Brain microvascular endothelial cell (primary cell): ENCODE results near the gene PACSIN1.
"Not testable (repeated sequence)": the region's sequence is repeated elsewhere in the genome, so short reads cannot be mapped to it uniquely, and the experiment has no call there.

Experiments
- DNase-seq: peaks from one replicate; pipeline ENCODE4 v3.0.0-alpha.2; 2020
- H3K27ac ChIP-seq: fragments of 250-450 bp; sonication (Bioruptor Pico); 2 replicates; pipeline ENCODE4 v1.5.1; 2020; ENCODE audit warnings: mild to moderate bottlenecking, moderate library complexity
- H3K27me3 ChIP-seq: fragments of 250-450 bp; sonication (Bioruptor Pico); replicated peaks from 2 replicates; pipeline ENCODE4 v1.5.1; 2020; ENCODE audit warnings: mild to moderate bottlenecking
- H3K36me3 ChIP-seq: fragments of 250-450 bp; sonication (Bioruptor Pico); replicated peaks from 2 replicates; pipeline ENCODE4 v1.5.1; 2020; ENCODE audit warnings: mild to moderate bottlenecking
- H3K4me3 ChIP-seq: 2 replicates; pipeline ENCODE4 v1.5.1; 2011; ENCODE audit warnings: low read depth, mild to moderate bottlenecking, control low read depth, low read length, moderate library complexity
- CTCF ChIP-seq: IDR thresholded peaks from 2 replicates; pipeline ENCODE4 v1.5.1; 2011; ENCODE audit warnings: low read depth, mild to moderate bottlenecking, moderate library complexity, low read length, control low read depth, inconsistent platforms; ENCODE audit errors: missing control alignments
- in situ Hi-C: cut with HindIII; loops from 2 replicates; pipeline ENCODE4 v1.10.0; 2017; ENCODE audit warnings: low sequenced_read_pairs, low pct_ligation_motif_present

Gene PACSIN1

DNA sequence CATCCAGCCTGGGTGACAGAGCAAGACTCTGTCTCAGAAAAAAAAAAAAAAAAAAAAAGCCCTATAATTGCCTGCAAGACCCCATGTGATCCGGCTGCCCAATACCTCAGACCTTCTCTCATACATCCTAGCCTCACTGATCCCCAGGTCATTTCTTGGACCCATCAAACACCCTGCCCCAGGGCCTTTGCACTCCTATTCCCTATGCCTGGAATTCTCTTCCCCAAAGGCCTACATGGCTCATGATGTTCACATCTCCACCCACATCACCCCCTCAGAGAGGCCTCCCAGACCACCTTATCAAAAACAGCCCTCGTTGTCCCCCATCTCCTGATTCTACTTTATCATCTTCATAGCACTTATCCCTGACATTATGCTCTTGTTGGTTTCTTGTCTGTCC, 8.9 kb downstream of the PACSIN1 start:
- H3K36me3 ChIP-seq, result no peaks in the 10 kb centered on the region
- DNase-seq, result no peak
- H3K4me3 ChIP-seq, result no peak overlapping the region
- no peak for TF ChIP-seq CTCF
- no peaks in the 10 kb centered on the region for H3K27me3 ChIP-seq
- H3K27ac ChIP-seq, result no peak overlapping the region
- in situ Hi-C loops, result no loop called here

DNA sequence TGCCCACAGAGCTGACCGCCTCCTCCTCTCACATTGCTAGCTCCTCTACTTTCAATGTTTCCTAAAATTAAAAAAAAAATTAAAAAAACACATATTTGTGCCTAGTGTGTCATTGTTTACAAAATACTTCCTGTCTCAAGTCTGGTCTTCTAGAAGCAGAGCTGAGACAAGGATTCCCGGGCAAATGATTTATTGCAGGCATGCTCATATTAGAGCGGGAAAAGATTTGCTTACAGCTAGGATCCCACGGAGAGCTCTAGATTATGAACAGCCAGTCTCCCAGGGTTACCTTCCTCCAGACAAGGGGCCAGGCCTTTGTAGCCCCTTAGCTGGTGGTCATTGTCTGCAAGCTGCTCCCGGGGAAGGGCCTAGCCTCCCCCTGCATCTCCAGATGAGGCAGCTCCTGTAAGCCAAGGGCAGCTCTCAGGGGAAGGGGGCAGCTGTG, 9.4 kb downstream of the PACSIN1 start:
- H3K36me3 ChIP-seq, result no peaks in the 10 kb centered on the region
- in situ Hi-C loops, result no loop called here
- H3K27me3 ChIP-seq, result no peaks in the 10 kb centered on the region
- TF ChIP-seq CTCF, result no peak
- H3K27ac ChIP-seq, result no peak overlapping the region
- no peak for DNase-seq
- H3K4me3 ChIP-seq, result no peak overlapping the region

GRCh38 chr6:34475767-34476328, 10.0 kb downstream of the PACSIN1 start:
- no peak for TF ChIP-seq CTCF
- Histone ChIP-seq H3K36me3 (no peaks in the 10 kb centered on the region), H3K27ac (no peak overlapping the region), H3K4me3 (no peak overlapping the region), H3K27me3 (no peaks in the 10 kb centered on the region)
- DNase-seq, result no peak
- in situ Hi-C loops, result no loop called here

GRCh38 chr6:34476447-34476846, 10.6 kb downstream of the PACSIN1 start:
- H3K4me3 ChIP-seq, result no peak overlapping the region
- no peak for DNase-seq
- H3K27me3 ChIP-seq, result no peaks in the 10 kb centered on the region
- TF ChIP-seq CTCF, result no peak
- no peak overlapping the region for H3K27ac ChIP-seq
- no peaks in the 10 kb centered on the region for H3K36me3 ChIP-seq
- in situ Hi-C loops, result no loop called here

GRCh38 chr6:34476921-34477320, 11.0 kb downstream of the PACSIN1 start:
- TF ChIP-seq CTCF, result no peak
- H3K27ac ChIP-seq, result no peak overlapping the region
- in situ Hi-C loops, result no loop called here
- H3K36me3 ChIP-seq, result no peaks in the 10 kb centered on the region
- no peak overlapping the region for H3K4me3 ChIP-seq
- no peak for DNase-seq
- H3K27me3 ChIP-seq, result no peaks in the 10 kb centered on the region

DNA sequence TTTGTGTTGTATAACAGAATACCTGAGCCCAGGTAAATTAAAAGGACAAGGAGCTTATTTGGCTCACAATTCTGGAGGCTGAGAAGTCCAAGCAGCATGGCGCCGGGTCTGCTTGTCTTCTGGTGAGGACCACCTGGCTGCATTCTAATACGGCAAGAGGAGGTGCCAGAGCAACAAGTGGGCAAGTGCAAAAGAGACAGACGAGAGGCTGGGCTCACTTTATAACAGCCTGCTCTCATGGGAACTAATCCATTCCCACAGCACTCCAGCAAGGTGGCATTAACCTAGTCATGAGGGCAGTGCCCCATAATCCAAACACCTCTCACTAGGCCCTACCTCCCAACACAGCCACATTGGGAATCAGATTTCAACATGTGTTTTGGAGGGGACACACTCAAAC, 12.9 kb downstream of the PACSIN1 start:
- Histone ChIP-seq H3K36me3 (no peaks in the 10 kb centered on the region), H3K27ac (no peak overlapping the region), H3K4me3 (no peak overlapping the region), H3K27me3 (no peaks in the 10 kb centered on the region)
- no peak for DNase-seq
- in situ Hi-C loops, result no loop called here
- TF ChIP-seq CTCF, result no peak

DNA sequence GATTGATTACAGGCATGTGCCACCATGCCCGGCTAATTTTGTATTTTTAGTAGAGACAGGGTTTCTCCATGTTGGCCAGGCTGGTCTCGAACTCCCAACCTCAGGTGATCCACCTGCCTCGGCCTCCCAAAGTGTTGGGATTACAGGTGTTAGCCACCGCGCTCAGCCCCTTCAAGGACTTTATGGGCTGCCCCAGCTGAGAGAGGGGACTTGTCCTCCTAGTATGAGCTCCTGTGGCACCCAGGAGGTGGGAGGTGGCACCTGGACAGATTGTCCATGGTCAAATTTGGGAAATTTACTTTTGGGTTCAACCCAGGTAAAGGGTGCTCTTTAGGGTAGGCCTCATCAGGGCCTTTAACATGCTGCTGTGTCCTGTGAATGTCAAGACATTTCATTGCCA, 17.9 kb downstream of the PACSIN1 start:
- H3K4me3 ChIP-seq, H3K36me3 ChIP-seq, H3K27ac ChIP-seq, H3K27me3 ChIP-seq, DNase-seq, in situ Hi-C loops: not testable (repeated sequence)
